Endothelial cell (in vitro differentiated cells): Measurements from ENCODE around the gene NHERF1. TPM values are rescaled to one million over a fixed set of nuclear protein-coding genes. Genes with fewer than 3 reads are reported as not detected.

Source experiments
- DNase-seq: peaks from one replicate; pipeline ENCODE4 v3.0.0; 2021; ENCODE audit warnings: low spot score
- H3K27ac Mint-ChIP-seq: one replicate; pipeline ENCODE4 v1.8.0; 2021; ENCODE audit warnings: mixed read lengths, inconsistent platforms; ENCODE audit not compliant: unreplicated experiment
- H3K27me3 Mint-ChIP-seq: one replicate; pipeline ENCODE4 v1.8.0; 2021; ENCODE audit warnings: mild to moderate bottlenecking, moderate library complexity, mixed read lengths, inconsistent platforms; ENCODE audit not compliant: unreplicated experiment
- H3K36me3 Mint-ChIP-seq: one replicate; pipeline ENCODE4 v1.8.0; 2021; ENCODE audit warnings: mild to moderate bottlenecking, low read depth, mixed read lengths, inconsistent platforms; ENCODE audit not compliant: unreplicated experiment
- H3K4me1 Mint-ChIP-seq: one replicate; pipeline ENCODE4 v1.8.0; 2021; ENCODE audit warnings: mild to moderate bottlenecking, mixed read lengths, inconsistent platforms; ENCODE audit not compliant: unreplicated experiment
- H3K4me3 Mint-ChIP-seq: one replicate; pipeline ENCODE4 v1.8.0; 2021; ENCODE audit warnings: mild to moderate bottlenecking, mixed read lengths, inconsistent platforms; ENCODE audit not compliant: unreplicated experiment
- H3K9me3 Mint-ChIP-seq: one replicate; pipeline ENCODE4 v1.8.0; 2021; ENCODE audit warnings: mixed read lengths, inconsistent platforms; ENCODE audit not compliant: unreplicated experiment
- CTCF ChIP-seq: fragments of 200-600 bp; sonication (generic); IDR thresholded peaks from one replicate; pipeline ENCODE4 v1.5.0; 2021; ENCODE audit warnings: antibody characterized with exemption; ENCODE audit not compliant: unreplicated experiment
- total RNA-seq: library from RNA; stranded (reverse); fragmentation: NEBNext Ultra II Directional; extraction: Animal tissue kit (Norgen Biotek cat#: 25700); gene quantifications from one replicate; pipeline ENCODE4 v1.2.1, GENCODE V29; 2021; ENCODE audit not compliant: unreplicated experiment

Gene NHERF1
- total RNA-seq, 1 donor from 2014 or later = 30.5 TPM

DNA sequence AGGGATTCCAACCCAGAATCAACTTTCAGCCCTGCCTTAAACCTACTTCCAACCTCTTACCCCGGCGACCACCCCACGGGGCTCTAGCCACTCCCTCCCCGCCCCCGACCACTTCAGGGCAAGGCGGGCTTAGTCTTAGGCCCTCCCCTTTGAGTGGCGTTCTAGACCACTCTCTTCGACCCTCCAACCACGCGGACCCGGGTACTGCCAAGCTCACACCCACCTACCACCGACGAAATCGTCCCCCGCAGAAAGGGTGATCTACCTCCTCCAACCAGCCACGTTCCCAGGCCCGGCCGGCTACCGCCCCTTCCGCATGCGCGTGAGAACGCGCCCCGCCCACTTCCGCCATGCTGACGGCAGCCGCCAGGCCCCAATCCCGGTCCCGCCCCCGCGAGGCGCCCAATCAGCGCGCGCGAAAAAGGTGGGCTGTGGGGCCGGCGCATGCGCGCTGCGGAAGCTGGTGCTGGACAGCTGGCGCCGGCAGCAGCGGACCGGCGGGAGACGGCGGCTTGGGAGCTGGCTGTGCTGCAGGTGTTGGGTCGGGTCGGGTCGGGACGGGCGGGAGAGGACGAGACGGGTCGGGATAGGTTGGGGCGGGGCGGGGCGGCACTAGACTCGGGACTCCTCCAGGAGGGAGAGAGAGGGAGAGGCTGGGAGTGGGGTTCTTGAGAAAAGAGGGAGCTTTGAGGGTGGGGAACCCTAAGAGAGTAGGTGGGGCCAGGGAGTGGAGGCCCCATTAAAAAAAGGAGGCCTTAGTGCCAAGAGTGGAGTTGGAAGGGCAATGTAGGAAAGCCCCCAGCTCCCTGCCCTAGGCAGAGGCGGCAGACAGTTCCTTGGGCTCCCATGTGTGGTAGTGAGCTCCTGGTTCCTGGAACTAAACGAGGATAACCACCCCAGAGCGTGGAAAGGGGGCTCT, 27.9 kb downstream of the NHERF1 start, which contains the start of gene NAT9:
TSS of gene NAT9 (minus strand) at position 302 of the 919 bp plus-strand sequence. CDS start 647 bp downstream, outside the sequence.
- Mint-ChIP-seq H3K4me1 (peaks cover 43% of the 10 kb centered on the region), H3K36me3 (peaks cover 17% of the 10 kb centered on the region), H3K27ac (peak within 1 kb of the TSS; percentile 99), H3K9me3 (no peaks in the 10 kb centered on the region), H3K4me3 (peak within 1 kb of the TSS; percentile 99), H3K27me3 (peaks cover 18% of the 10 kb centered on the region)
- no peak for TF ChIP-seq CTCF
- peak; percentile 100 for DNase-seq

DNA sequence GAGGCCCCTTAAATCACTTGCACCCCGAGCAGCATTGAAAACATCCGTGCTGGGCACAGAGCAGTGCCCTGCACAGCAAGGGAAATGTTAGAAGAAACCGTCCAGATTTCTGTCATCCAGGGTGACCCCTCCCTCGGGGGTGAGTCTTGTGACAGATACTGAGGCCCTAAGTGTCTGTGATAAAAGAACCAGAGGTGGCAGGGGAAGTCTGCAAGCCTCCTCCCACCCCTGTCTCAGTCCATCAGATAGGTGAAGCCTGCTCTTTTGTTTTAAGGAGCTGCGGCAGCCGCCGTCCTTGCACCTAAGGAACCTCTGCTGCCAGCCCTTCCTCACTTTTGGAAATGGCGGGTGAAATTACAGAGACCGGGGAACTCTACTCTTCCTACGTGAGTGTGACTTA, 28.6 kb downstream of the NHERF1 start:
- peak overlapping the region; percentile 99 for H3K4me3 Mint-ChIP-seq
- H3K9me3 Mint-ChIP-seq = no peaks in the 10 kb centered on the region
- DNase-seq = no peak
- H3K4me1 Mint-ChIP-seq = peaks cover 43% of the 10 kb centered on the region
- peaks cover 13% of the 10 kb centered on the region for H3K36me3 Mint-ChIP-seq
- peaks cover 18% of the 10 kb centered on the region for H3K27me3 Mint-ChIP-seq
- no peak overlapping the region for H3K27ac Mint-ChIP-seq
- TF ChIP-seq CTCF = no peak

- Mint-ChIP-seq H3K36me3 (peaks cover 8% of the 10 kb centered on the region), H3K9me3 (no peaks in the 10 kb centered on the region), H3K27me3 (peaks cover 18% of the 10 kb centered on the region), H3K4me3 (peak overlapping the region; percentile 8), H3K4me1 (peaks cover 43% of the 10 kb centered on the region), H3K27ac (no peak overlapping the region)
- no peak for DNase-seq
- TF ChIP-seq CTCF = no peak
Measured at GRCh38 chr17:74777901-74778515, 29.6 kb downstream of the NHERF1 start.

GRCh38 chr17:74778960-74779359, 30.5 kb downstream of the NHERF1 start:
- Mint-ChIP-seq H3K27me3 (peaks cover 16% of the 10 kb centered on the region), H3K4me1 (peaks cover 40% of the 10 kb centered on the region), H3K4me3 (peak overlapping the region; percentile 62), H3K27ac (no peak overlapping the region), H3K9me3 (no peaks in the 10 kb centered on the region), H3K36me3 (peaks cover 6% of the 10 kb centered on the region)
- DNase-seq = no peak
- no peak for TF ChIP-seq CTCF

GRCh38 chr17:74779501-74779900, 31.1 kb downstream of the NHERF1 start:
- Mint-ChIP-seq H3K36me3 (peaks cover 10% of the 10 kb centered on the region), H3K9me3 (no peaks in the 10 kb centered on the region), H3K27ac (peak overlapping the region; percentile 48), H3K27me3 (peaks cover 18% of the 10 kb centered on the region), H3K4me1 (peaks cover 41% of the 10 kb centered on the region), H3K4me3 (no peak overlapping the region)
- no peak for TF ChIP-seq CTCF
- DNase-seq = no peak
